ENCODE results near the gene SLC27A5.

- TF ChIP-seq POLR2AphosphoS5 (IDR thresholded peaks at IDR 0.05) (no peak), POLR2A (IDR thresholded peaks at IDR 0.05) (no peak), CTCF (IDR thresholded peaks at IDR 0.05) (no peak)
Measured at GRCh38 chr19:58497634-58498170, 14.1 kb downstream of the SLC27A5 start.
